ENCODE measurements around the gene B4GALNT4.

B4GALNT4 gene

GRCh38 chr11:425301-425700 lies 56.0 kb downstream of the B4GALNT4 start:
- DNase-seq = no peak

GRCh38 chr11:426851-427250 lies 57.6 kb downstream of the B4GALNT4 start:
- DNase-seq = no peak

GRCh38 chr11:428295-428694 lies 59.0 kb downstream of the B4GALNT4 start:
- no peak for DNase-seq

- DNase-seq = no peak
Measured at GRCh38 chr11:429391-429790, 60.1 kb downstream of the B4GALNT4 start.

- DNase-seq = no peak
Measured at GRCh38 chr11:429931-430456, 60.7 kb downstream of the B4GALNT4 start.
